ENCODE results near the gene TTC13. TPM values are rescaled to one million over a fixed set of nuclear protein-coding genes. Genes with fewer than 3 reads are reported as not detected.

Gene TTC13
- total RNA-seq, 1 experiment from 2014 or later: 20.2 TPM

DNA sequence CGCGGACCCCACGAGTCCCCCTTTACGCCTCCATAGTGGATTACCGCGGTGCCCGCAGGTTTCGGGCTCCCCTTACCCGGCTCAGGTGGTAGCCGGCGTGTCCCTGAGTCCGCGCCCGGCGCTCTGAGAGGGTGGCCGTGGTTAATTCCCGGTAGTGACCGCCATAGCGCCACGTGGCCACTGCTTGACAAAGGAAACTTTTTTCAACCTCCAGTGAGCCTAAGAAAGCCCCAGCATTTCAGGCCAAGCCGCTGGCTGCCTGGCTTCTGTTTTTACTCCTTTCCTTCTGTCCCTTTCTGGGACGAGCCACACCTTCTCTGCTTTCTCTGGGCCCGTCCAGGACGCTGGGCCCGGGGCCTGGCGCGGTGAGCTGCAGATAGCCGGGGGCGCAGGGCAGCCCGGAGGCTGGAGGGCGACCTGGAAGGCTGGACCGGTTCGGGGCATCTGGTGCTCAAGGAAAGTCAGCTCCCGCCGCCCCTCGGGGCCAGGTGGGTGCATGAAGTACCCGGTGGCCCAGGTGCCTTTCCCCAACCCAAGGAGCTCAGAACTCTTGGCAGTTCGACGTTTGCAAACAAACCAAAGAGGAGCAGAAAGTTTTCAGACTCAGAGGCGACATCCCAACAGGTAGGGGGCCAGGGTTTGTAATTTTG lies 109.8 kb downstream of the TTC13 start:
- ChIA-PET CTCF (no interaction called here), POLR2A (ENCODE audit: unreplicated experiment) (interaction anchor here (0.6 to 0.7 kb wide), 5 partner anchors 17 to 1492 kb away, joined by 3 to 15 read pairs (median 4); no protein-coding TSS in a partner anchor)
- DNase-seq: peak; percentile 65
- no peaks in the 10 kb centered on the region for H3K27me3 ChIP-seq (ENCODE audit: low read length)
- no TSS peak for BruUV-seq (replicated peaks)
- peaks cover 43% of the 10 kb centered on the region for H3K79me2 ChIP-seq (ENCODE audit: low read length)
- peak overlapping the region; percentile 95 for H3K4me2 ChIP-seq (ENCODE audit: low read length)
- peak; percentile 72 for ATAC-seq
- H3K36me3 ChIP-seq (ENCODE audit: low read depth, low read length): no peaks in the 10 kb centered on the region
- intact Hi-C loops (cut with micrococcal nuclease): loop anchor here (2.0 kb wide), 2 partner anchors 44 to 70 kb away; no protein-coding TSS in a partner anchor
- peak overlapping the region; percentile 83 for H3K9ac ChIP-seq (ENCODE audit: low read length)
- peak overlapping the region; percentile 95 for H2AFZ ChIP-seq (ENCODE audit: low read length)
- peak overlapping the region; percentile 65 for H3K4me3 ChIP-seq (ENCODE audit: low read length)
- H3K9me2 ChIP-seq (replicated peaks; ENCODE audit: low read length): no peaks in the 10 kb centered on the region
- peaks cover 29% of the 10 kb centered on the region for H3K4me1 ChIP-seq (ENCODE audit: insufficient read depth, low read length)
- H3K27ac ChIP-seq (ENCODE audit: low read length): peak overlapping the region; percentile 42
- H3K9me3 ChIP-seq (ENCODE audit: low read length): no peaks in the 10 kb centered on the region
- TF ChIP-seq EZH2 (IDR thresholded peaks at IDR 0.05; ENCODE audit: low read length, unreplicated experiment) (no peak), EZH2phosphoT487 (IDR thresholded peaks at IDR 0.05; ENCODE audit: borderline replicate concordance, low read length) (no peak)
- TF ChIP-seq, protein P1, sequence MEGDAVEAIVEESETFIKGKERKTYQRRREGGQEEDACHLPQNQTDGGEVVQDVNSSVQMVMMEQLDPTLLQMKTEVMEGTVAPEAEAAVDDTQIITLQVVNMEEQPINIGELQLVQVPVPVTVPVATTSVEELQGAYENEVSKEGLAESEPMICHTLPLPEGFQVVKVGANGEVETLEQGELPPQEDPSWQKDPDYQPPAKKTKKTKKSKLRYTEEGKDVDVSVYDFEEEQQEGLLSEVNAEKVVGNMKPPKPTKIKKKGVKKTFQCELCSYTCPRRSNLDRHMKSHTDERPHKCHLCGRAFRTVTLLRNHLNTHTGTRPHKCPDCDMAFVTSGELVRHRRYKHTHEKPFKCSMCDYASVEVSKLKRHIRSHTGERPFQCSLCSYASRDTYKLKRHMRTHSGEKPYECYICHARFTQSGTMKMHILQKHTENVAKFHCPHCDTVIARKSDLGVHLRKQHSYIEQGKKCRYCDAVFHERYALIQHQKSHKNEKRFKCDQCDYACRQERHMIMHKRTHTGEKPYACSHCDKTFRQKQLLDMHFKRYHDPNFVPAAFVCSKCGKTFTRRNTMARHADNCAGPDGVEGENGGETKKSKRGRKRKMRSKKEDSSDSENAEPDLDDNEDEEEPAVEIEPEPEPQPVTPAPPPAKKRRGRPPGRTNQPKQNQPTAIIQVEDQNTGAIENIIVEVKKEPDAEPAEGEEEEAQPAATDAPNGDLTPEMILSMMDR (conservative IDR thresholded peaks at IDR 0.05; ENCODE audit: low read depth, low read length): no peak
- no peaks in the 10 kb centered on the region for H4K20me1 ChIP-seq (ENCODE audit: low read length)
- H3F3A ChIP-seq (ENCODE audit: low read length, unreplicated experiment): no peaks in the 10 kb centered on the region

DNA sequence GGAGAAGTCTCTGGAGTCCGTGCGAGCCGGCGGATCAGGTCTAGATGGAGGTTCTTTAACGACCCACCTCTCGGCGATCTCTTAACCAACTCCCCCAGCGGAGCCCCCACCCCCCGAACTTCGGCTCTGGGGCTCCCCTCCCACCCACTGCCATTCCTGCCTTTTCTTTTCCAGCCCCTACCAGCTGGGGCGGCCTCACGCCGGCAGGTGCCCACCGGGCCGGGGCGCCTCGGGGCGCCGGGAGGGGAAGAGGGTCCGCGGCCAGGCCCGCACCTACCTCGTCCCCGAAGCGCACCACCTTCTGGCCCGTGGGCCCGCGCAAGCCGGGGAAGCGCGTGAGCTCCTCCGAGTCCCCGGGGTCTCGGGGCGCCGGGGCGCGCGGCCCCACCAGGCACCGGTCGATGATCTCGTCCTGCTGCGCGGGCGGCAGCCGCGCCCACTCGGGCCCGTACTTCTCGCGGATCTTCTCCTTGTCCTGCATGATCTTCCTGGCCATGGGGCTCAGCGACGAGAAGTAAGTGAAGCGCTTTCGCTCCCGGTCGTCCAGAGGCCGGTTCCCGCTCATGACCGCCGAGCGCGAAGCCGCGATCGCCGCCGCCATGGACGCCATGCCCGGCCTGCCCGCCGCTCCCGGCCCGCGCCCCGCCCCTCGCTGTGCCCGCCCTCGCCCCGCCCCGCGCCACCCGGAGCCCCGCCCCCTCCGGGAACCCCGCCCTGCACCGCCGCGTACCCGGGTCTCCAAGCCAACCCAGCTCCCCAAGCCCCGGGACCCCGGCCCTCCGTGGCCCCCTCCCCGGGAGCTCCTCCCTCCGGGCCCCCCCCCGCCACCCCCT lies 110.5 kb downstream of the TTC13 start, which contains the start of gene C1orf198:
TSS of gene C1orf198 (minus strand) at position 619 of the 833 bp plus-strand sequence. CDS start at position 610, 9 bp downstream.
- BruUV-seq (replicated peaks): no TSS peak
- Histone ChIP-seq H3K79me2 (ENCODE audit: low read length) (peaks cover 44% of the 10 kb centered on the region), H3K27ac (ENCODE audit: low read length) (peak within 1 kb of the TSS; percentile 42), H3K4me1 (ENCODE audit: insufficient read depth, low read length) (peaks cover 37% of the 10 kb centered on the region), H3K4me3 (ENCODE audit: low read length) (peak within 1 kb of the TSS; percentile 98), H3K27me3 (ENCODE audit: low read length) (no peaks in the 10 kb centered on the region), H3K9ac (ENCODE audit: low read length) (peak within 1 kb of the TSS; percentile 83), H3K9me3 (ENCODE audit: low read length) (no peaks in the 10 kb centered on the region), H3F3A (ENCODE audit: low read length, unreplicated experiment) (no peaks in the 10 kb centered on the region), H4K20me1 (ENCODE audit: low read length) (no peaks in the 10 kb centered on the region), H2AFZ (ENCODE audit: low read length) (peak within 1 kb of the TSS; percentile 95), H3K9me2 (replicated peaks; ENCODE audit: low read length) (no peaks in the 10 kb centered on the region), H3K4me2 (ENCODE audit: low read length) (peak within 1 kb of the TSS; percentile 95), H3K36me3 (ENCODE audit: low read depth, low read length) (no peaks in the 10 kb centered on the region)
- peak; percentile 78 for ATAC-seq
- ChIA-PET POLR2A (ENCODE audit: unreplicated experiment) (interaction anchor here (0.6 to 0.7 kb wide), 3 partner anchors 19 to 370 kb away, joined by 3 to 15 read pairs (median 4); no protein-coding TSS in a partner anchor), CTCF (no interaction called here)
- peak; percentile 48 for DNase-seq
- no peak for TF ChIP-seq EZH2phosphoT487 (IDR thresholded peaks at IDR 0.05; ENCODE audit: borderline replicate concordance, low read length)
- TF ChIP-seq, protein P1 (conservative IDR thresholded peaks at IDR 0.05; ENCODE audit: low read depth, low read length): no peak
- TF ChIP-seq EZH2 (IDR thresholded peaks at IDR 0.05; ENCODE audit: low read length, unreplicated experiment): no peak
- intact Hi-C loops (cut with micrococcal nuclease): loop anchor here (1.0 to 2.0 kb wide), 5 partner anchors 19 to 111 kb away; partner anchors contain the start of genes ARV1 and TTC13
